Lower leg skin (tissue), 4 donors: ENCODE data around the gene URI1. TPM values are rescaled to one million over a fixed set of nuclear protein-coding genes. Genes with fewer than 3 reads are reported as not detected.

ENCODE experiments used
- DNase-seq, 2 donors: peaks; one replicate each; pipeline ENCODE4 v3.0.0-alpha.2; 2019; ENCODE audit warnings: low spot score in 2 of 2
- H3K4me3 ChIP-seq: fragments of 200-600 bp; sonication (generic); 2 replicates; pipeline ENCODE4 v1.5.1; 2017; ENCODE audit warnings: mild to moderate bottlenecking, low read depth; ENCODE audit not compliant: poor library complexity, severe bottlenecking
- CTCF ChIP-seq, 3 donors: fragments of 450-650 bp; IDR thresholded peaks; one replicate each; pipeline ENCODE4 v1.5.1; 2016; ENCODE audit warnings: antibody characterized with exemption in 3 of 3, mild to moderate bottlenecking in 3 of 3, moderate library complexity in 2 of 3
- POLR2A ChIP-seq, 2 donors: fragments of 450-650 bp; IDR thresholded peaks; one replicate each; pipeline ENCODE4 v1.6.1; 2016 to 2017; ENCODE audit warnings: antibody characterized with exemption in 2 of 2, mild to moderate bottlenecking in 1 of 2, moderate library complexity in 1 of 2
- WGBS, 2 donors: methylation state at CpG; one replicate each; pipeline ENCODE4 v1.1.5; 2018; 5-methylcytosine and 5-hydroxymethylcytosine counted together
- intact Hi-C: fragments of 100-400 bp; cut with DNase I; formaldehyde crosslinking; loops from one replicate; pipeline ENCODE4 v1.15.0; 2023; ENCODE audit warnings: low total_unique reads
- total RNA-seq, 4 donors: library from RNA; depleted of rRNA; stranded (reverse); fragments of >200 nt; gene quantifications; one replicate each; pipeline ENCODE4 v1.1.0, GENCODE V29; 2016

The URI1 gene
- total RNA-seq, 4 donors from 2014 or later: 36.6 to 66.0 (median 53.9) TPM

GRCh38 chr19:30008169-30008568 is 66.1 kb downstream of the URI1 start:
- H3K4me3 ChIP-seq: no peak overlapping the region
- intact Hi-C loops: no loop called here
- no peak for DNase-seq
- TF ChIP-seq CTCF (IDR thresholded peaks at IDR 0.05): no peak
- TF ChIP-seq POLR2A (IDR thresholded peaks at IDR 0.05): no peak
- 97% methylated on average over 2 of the region's 2 CpGs for WGBS, 2 donors

GRCh38 chr19:30009013-30009412 is 67.0 kb downstream of the URI1 start:
- no peak for DNase-seq
- TF ChIP-seq POLR2A (IDR thresholded peaks at IDR 0.05) (no peak), CTCF (IDR thresholded peaks at IDR 0.05) (no peak)
- intact Hi-C loops: no loop called here
- WGBS, 2 donors: 96% methylated on average over 10 of the region's 10 CpGs
- no peak overlapping the region for H3K4me3 ChIP-seq

GRCh38 chr19:30011051-30011578 is 69.1 kb downstream of the URI1 start:
- no peak for DNase-seq
- no peak overlapping the region for H3K4me3 ChIP-seq
- no peak for TF ChIP-seq CTCF (IDR thresholded peaks at IDR 0.05)
- no peak for TF ChIP-seq POLR2A (IDR thresholded peaks at IDR 0.05)
- WGBS, 2 donors: 82% methylated on average over 9 of the region's 9 CpGs
- intact Hi-C loops: no loop called here

GRCh38 chr19:30014770-30015169 is 72.7 kb downstream of the URI1 start:
- TF ChIP-seq CTCF (IDR thresholded peaks at IDR 0.05): no peak
- TF ChIP-seq POLR2A (IDR thresholded peaks at IDR 0.05): no peak
- no peak for DNase-seq
- H3K4me3 ChIP-seq: no peak overlapping the region
- 93% methylated on average over 3 of the region's 3 CpGs for WGBS, 2 donors
- intact Hi-C loops: no loop called here

- TF ChIP-seq CTCF (IDR thresholded peaks at IDR 0.05) (no peak), POLR2A (IDR thresholded peaks at IDR 0.05) (no peak)
- intact Hi-C loops: no loop called here
- DNase-seq: no peak
- no peak overlapping the region for H3K4me3 ChIP-seq
Measured at GRCh38 chr19:30017172-30017571, 75.1 kb downstream of the URI1 start.

GRCh38 chr19:30020189-30020588 is 78.2 kb downstream of the URI1 start:
- no peak for DNase-seq
- H3K4me3 ChIP-seq: no peak overlapping the region
- intact Hi-C loops: no loop called here
- WGBS, 2 donors: 88 to 97% methylated on average over 1 of the region's 1 CpG
- TF ChIP-seq CTCF (IDR thresholded peaks at IDR 0.05) (no peak), POLR2A (IDR thresholded peaks at IDR 0.05) (no peak)
